ENCODE measurements around the gene NKG7. TPM values are rescaled to one million over a fixed set of nuclear protein-coding genes. Genes with fewer than 3 reads are reported as not detected.
A peak's percentile ranks its signal among the peaks of the same experiment; 100 is the strongest.

Gene NKG7
- total and polyA plus RNA-seq, 2 of the 13 experiments (the other 11 are each of a cell fraction or from before 2014, with no cell fraction given), result 0.40 TPM; not detected in 1

DNA sequence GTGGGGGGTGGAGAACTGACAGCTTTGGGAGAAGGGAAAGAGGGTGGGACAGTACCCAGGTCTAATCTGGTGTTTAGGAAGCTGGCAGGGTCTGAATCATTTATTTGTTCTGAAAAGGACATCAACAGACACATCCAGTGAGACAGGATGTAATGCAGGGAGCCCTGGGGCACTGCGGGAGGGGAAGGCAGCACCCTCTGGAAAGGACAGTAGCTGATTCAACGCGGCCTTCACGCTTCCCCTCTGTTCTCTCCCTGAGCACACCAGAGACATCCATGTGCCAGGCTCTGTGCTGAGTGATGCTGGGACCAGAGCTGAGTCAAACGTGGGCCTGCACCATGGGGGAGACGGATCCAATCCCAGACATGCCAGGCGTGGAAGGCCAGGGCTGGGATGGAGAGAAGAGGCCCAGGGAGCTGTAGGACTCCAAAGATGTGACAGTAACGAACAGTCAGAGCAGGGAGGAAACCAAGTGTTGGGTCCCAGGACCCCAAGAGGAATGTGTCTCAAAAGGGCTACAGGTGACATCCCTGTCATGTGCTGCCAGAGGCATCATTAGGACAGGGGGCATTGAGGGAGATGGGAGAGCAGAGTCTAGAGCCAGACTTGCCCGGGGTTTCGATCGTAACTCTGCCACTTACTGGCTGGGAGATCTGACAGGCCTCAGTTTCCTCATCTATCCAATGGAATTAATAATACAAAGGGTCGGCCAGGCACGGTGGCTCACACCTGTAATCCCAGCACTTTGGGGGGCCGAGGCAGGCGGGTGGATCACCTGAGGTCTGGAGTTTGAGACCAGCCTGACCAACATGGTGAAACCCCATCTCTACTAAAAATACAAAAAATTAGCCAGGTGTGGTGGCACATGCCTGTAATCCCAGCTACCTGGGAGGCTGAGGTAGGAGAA, 8.0 kb downstream of the NKG7 start (continued):
- peak; percentile 31; the same call in 1 of the 2 replicates for TF ChIP-seq KAT8 (CRISPR knock-in tag; IDR thresholded peaks at IDR 0.05)
- peak; percentile 28; the same call in 1 of the 2 replicates for TF ChIP-seq ZNF337 (CRISPR knock-in tag; IDR thresholded peaks at IDR 0.05; ENCODE audit: borderline replicate concordance, low read depth)
- no peak for TF ChIP-seq GTF2F1 (IDR thresholded peaks at IDR 0.05; ENCODE audit: low read length)
- peak; percentile 65 to 73 for TF ChIP-seq POLR2A (IDR thresholded peaks at IDR 0.05; ENCODE audit: insufficient read depth in 1 of 2, low read depth in 2 of 2, low read length in 2 of 2)
- 0 out of 2 replicates have a peak, but pooled peaks have one; percentile 36 for TF ChIP-seq NRL (CRISPR knock-in tag; IDR thresholded peaks at IDR 0.05; ENCODE audit: borderline replicate concordance)
- TF ChIP-seq ZBTB3 (CRISPR knock-in tag; IDR thresholded peaks at IDR 0.05; ENCODE audit: borderline replicate concordance, low read depth), result 0 out of 2 replicates have a peak, but pooled peaks have one; percentile 34
- TF ChIP-seq, protein P1, sequence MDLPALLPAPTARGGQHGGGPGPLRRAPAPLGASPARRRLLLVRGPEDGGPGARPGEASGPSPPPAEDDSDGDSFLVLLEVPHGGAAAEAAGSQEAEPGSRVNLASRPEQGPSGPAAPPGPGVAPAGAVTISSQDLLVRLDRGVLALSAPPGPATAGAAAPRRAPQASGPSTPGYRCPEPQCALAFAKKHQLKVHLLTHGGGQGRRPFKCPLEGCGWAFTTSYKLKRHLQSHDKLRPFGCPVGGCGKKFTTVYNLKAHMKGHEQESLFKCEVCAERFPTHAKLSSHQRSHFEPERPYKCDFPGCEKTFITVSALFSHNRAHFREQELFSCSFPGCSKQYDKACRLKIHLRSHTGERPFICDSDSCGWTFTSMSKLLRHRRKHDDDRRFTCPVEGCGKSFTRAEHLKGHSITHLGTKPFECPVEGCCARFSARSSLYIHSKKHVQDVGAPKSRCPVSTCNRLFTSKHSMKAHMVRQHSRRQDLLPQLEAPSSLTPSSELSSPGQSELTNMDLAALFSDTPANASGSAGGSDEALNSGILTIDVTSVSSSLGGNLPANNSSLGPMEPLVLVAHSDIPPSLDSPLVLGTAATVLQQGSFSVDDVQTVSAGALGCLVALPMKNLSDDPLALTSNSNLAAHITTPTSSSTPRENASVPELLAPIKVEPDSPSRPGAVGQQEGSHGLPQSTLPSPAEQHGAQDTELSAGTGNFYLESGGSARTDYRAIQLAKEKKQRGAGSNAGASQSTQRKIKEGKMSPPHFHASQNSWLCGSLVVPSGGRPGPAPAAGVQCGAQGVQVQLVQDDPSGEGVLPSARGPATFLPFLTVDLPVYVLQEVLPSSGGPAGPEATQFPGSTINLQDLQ (CRISPR knock-in tag; IDR thresholded peaks at IDR 0.05), result 0 out of 2 replicates have a peak, but pooled peaks have one; percentile 51
- TF ChIP-seq ATF7-NPFF (CRISPR knock-in tag; IDR thresholded peaks at IDR 0.05; ENCODE audit: low read depth), result 0 out of 2 replicates have a peak, but pooled peaks have one; percentile 44
- TF ChIP-seq ZNF619 (CRISPR knock-in tag; IDR thresholded peaks at IDR 0.05), result 0 out of 2 replicates have a peak, but pooled peaks have one; percentile 20
- TF ChIP-seq RELA (CRISPR knock-in tag; IDR thresholded peaks at IDR 0.05), result 0 out of 2 replicates have a peak, but pooled peaks have one; percentile 19
- no peak for TF ChIP-seq ZNF572 (CRISPR knock-in tag; IDR thresholded peaks at IDR 0.05)
- TF ChIP-seq, protein P2, sequence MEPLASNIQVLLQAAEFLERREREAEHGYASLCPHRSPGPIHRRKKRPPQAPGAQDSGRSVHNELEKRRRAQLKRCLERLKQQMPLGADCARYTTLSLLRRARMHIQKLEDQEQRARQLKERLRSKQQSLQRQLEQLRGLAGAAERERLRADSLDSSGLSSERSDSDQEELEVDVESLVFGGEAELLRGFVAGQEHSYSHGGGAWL (CRISPR knock-in tag; IDR thresholded peaks at IDR 0.05), result peak; percentile 16; the same call in 1 of the 2 replicates
- TF ChIP-seq, protein P3, sequence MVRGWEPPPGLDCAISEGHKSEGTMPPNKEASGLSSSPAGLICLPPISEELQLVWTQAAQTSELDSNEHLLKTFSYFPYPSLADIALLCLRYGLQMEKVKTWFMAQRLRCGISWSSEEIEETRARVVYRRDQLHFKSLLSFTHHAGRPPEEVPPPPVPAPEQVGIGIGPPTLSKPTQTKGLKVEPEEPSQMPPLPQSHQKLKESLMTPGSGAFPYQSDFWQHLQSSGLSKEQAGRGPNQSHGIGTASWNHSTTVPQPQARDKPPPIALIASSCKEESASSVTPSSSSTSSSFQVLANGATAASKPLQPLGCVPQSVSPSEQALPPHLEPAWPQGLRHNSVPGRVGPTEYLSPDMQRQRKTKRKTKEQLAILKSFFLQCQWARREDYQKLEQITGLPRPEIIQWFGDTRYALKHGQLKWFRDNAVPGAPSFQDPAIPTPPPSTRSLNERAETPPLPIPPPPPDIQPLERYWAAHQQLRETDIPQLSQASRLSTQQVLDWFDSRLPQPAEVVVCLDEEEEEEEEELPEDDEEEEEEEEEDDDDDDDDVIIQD (CRISPR knock-in tag; IDR thresholded peaks at IDR 0.05; ENCODE audit: low read depth), result peak; percentile 60; the same call in 1 of the 2 replicates
- no peak for TF ChIP-seq MEIS2 (CRISPR knock-in tag; IDR thresholded peaks at IDR 0.05)
- TF ChIP-seq, protein P4, sequence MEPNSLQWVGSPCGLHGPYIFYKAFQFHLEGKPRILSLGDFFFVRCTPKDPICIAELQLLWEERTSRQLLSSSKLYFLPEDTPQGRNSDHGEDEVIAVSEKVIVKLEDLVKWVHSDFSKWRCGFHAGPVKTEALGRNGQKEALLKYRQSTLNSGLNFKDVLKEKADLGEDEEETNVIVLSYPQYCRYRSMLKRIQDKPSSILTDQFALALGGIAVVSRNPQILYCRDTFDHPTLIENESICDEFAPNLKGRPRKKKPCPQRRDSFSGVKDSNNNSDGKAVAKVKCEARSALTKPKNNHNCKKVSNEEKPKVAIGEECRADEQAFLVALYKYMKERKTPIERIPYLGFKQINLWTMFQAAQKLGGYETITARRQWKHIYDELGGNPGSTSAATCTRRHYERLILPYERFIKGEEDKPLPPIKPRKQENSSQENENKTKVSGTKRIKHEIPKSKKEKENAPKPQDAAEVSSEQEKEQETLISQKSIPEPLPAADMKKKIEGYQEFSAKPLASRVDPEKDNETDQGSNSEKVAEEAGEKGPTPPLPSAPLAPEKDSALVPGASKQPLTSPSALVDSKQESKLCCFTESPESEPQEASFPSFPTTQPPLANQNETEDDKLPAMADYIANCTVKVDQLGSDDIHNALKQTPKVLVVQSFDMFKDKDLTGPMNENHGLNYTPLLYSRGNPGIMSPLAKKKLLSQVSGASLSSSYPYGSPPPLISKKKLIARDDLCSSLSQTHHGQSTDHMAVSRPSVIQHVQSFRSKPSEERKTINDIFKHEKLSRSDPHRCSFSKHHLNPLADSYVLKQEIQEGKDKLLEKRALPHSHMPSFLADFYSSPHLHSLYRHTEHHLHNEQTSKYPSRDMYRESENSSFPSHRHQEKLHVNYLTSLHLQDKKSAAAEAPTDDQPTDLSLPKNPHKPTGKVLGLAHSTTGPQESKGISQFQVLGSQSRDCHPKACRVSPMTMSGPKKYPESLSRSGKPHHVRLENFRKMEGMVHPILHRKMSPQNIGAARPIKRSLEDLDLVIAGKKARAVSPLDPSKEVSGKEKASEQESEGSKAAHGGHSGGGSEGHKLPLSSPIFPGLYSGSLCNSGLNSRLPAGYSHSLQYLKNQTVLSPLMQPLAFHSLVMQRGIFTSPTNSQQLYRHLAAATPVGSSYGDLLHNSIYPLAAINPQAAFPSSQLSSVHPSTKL (CRISPR knock-in tag; IDR thresholded peaks at IDR 0.05), result peak; percentile 23; the same call in 1 of the 2 replicates
- TF ChIP-seq ZNF850 (CRISPR knock-in tag; conservative IDR thresholded peaks at IDR 0.05), result no peak
- peak; percentile 23; the same call in 1 of the 2 replicates for TF ChIP-seq MYC (CRISPR knock-in tag; IDR thresholded peaks at IDR 0.05; ENCODE audit: borderline replicate concordance)
- no peak for TF ChIP-seq HNRNPLL (IDR thresholded peaks at IDR 0.05; ENCODE audit: low read depth, low read length, poor library complexity, severe bottlenecking)
- TF ChIP-seq GATAD1 (CRISPR knock-in tag; IDR thresholded peaks at IDR 0.05), result peak; percentile 27; the same call in 1 of the 2 replicates
- TF ChIP-seq NR2F1 (CRISPR knock-in tag; IDR thresholded peaks at IDR 0.05), result no peak

Data from HepG2 (cell line).